ENCODE measurements around the gene ANGEL1. TPM values are rescaled to one million over a fixed set of nuclear protein-coding genes. Genes with fewer than 3 reads are reported as not detected.

ANGEL1 gene
- total RNA-seq, 5 donors from 2014 or later (not counting 1 experiment from before 2014, with no cell fraction given), result 15.4 to 33.7 (median 28.3) TPM

DNA sequence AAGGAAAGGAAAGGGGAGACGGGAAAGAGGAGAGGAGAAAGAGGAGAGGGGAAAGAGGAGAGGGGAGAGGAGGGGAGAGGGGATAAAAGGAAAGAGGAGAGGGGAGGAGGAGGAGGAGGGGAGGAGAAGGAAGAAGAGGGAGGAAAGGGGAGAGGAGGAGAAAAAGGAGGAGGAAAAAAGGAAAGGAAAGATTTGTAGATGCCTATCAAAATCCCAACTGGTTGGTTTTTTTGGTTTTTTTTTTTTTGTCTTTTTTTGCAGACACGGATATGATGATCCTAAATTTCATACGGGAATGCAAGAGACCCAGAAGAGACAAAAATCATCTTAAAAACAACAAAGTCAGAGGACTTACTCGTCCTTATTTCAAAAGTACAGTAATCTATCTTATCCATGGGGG, 19.4 kb downstream of the ANGEL1 start:
- Histone ChIP-seq H3K27ac (ENCODE audit: low read length) (no peak overlapping the region), H3K4me3 (ENCODE audit: control insufficient read depth in 1 of 2, extremely low read depth in 1 of 2, low read length in 1 of 2) (no peak overlapping the region), H3K27me3 (replicated peaks in 1 of 2; ENCODE audit: control insufficient read depth in 2 of 2, extremely low read depth in 1 of 2, insufficient read depth in 2 of 2, low read length in 1 of 2) (no peaks in the 10 kb centered on the region), H3K4me1 (ENCODE audit: control insufficient read depth in 1 of 2, extremely low read depth in 1 of 2, insufficient read depth in 2 of 2, low read length in 2 of 2) (no peaks in the 10 kb centered on the region), H3K36me3 (ENCODE audit: control insufficient read depth in 2 of 2, extremely low read depth in 1 of 2, insufficient read depth in 1 of 2, low read length in 1 of 2) (peaks cover 12 to 50% of the 10 kb centered on the region in 2 donors), H3K9me3 (no peaks in the 10 kb centered on the region)
- Mint-ChIP-seq H3K36me3 (peaks cover 56% of the 10 kb centered on the region), H3K4me1 (peaks cover 0 to 3% (median 0%) of the 10 kb centered on the region in 3 donors), H3K27me3 (no peaks in the 10 kb centered on the region), H3K4me3 (no peak overlapping the region), H3K27ac (no peak overlapping the region), H3K9me3 (no peaks in the 10 kb centered on the region)
- DNase-seq (no peak), ATAC-seq (replicated peaks in 1 of 4) (no peak)
- 71% methylated on average over 3 of the region's 4 CpGs for WGBS (ENCODE audit: insufficient coverage)
- POLR2A ChIA-PET, result no interaction called here
- CTCF ChIA-PET, result no interaction called here

DNA sequence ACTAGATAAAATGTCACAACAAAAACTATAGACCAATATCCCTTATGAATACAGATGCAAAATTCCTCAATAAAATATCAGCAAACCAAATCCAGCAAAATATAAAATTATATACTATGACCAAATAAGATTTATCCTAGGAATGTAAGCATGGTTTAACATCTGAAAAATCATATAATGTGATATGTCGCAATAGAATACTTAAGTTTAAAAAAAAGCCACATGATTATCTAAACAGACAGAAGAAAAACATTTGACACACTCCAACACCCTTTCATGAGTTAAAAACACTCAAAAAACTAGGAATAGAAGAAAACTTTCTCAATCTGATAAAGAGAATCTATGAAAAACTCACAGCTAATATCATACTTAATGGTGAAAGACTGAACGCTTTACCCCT, 20.3 kb downstream of the ANGEL1 start:
- no CpG with 5 or more reads among the region's 2 CpGs for WGBS (ENCODE audit: insufficient coverage)
- Mint-ChIP-seq H3K4me3 (no peak overlapping the region), H3K4me1 (peaks cover 0 to 3% (median 0%) of the 10 kb centered on the region in 3 donors), H3K36me3 (peaks cover 54% of the 10 kb centered on the region), H3K27ac (no peak overlapping the region), H3K9me3 (no peaks in the 10 kb centered on the region), H3K27me3 (no peaks in the 10 kb centered on the region)
- no peaks in the 10 kb centered on the region for H3K9me3 ChIP-seq
- no peaks in the 10 kb centered on the region for H3K27me3 ChIP-seq (replicated peaks in 1 of 2; ENCODE audit: control insufficient read depth in 2 of 2, extremely low read depth in 1 of 2, insufficient read depth in 2 of 2, low read length in 1 of 2)
- CTCF ChIA-PET, result no interaction called here
- no peak overlapping the region for H3K27ac ChIP-seq (ENCODE audit: low read length)
- H3K4me3 ChIP-seq (ENCODE audit: control insufficient read depth in 1 of 2, extremely low read depth in 1 of 2, low read length in 1 of 2), result no peak overlapping the region
- ATAC-seq (replicated peaks in 1 of 4) (no peak), DNase-seq (no peak)
- POLR2A ChIA-PET, result no interaction called here
- H3K36me3 ChIP-seq (ENCODE audit: control insufficient read depth in 2 of 2, extremely low read depth in 1 of 2, insufficient read depth in 1 of 2, low read length in 1 of 2), result peaks cover 21 to 50% of the 10 kb centered on the region in 2 donors
- no peaks in the 10 kb centered on the region for H3K4me1 ChIP-seq (ENCODE audit: control insufficient read depth in 1 of 2, extremely low read depth in 1 of 2, insufficient read depth in 2 of 2, low read length in 2 of 2)

DNA sequence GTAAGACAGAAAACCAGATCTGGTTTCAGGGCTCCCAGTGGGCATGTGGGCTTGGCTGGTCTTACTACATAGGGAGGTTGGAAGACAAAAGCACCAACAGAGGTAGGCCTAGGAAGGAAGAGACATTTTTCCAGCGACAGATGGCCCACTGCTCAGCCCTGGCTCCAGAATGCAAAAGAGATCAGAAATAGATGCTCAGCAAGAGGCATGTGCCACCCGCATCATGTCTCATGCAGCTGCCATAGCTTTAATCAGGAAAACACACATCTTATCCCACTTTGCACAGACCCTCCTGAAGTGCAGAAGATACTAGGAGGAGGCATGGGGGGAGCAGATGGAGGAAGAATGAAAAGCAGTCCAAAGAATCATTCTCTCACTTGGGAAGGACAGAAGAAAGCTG, 26.1 kb downstream of the ANGEL1 start:
- H3K36me3 Mint-ChIP-seq, result peaks cover 36% of the 10 kb centered on the region
- ChIA-PET POLR2A (no interaction called here), CTCF (interaction anchor here in 1 of 2 donors (0.6 kb wide), 2 partner anchors 358 to 788 kb away, joined by 4 to 7 read pairs; no protein-coding TSS in a partner anchor)
- Histone ChIP-seq H3K27me3 (replicated peaks in 1 of 2; ENCODE audit: control insufficient read depth in 2 of 2, extremely low read depth in 1 of 2, insufficient read depth in 2 of 2, low read length in 1 of 2) (no peaks in the 10 kb centered on the region), H3K4me1 (ENCODE audit: control insufficient read depth in 1 of 2, extremely low read depth in 1 of 2, insufficient read depth in 2 of 2, low read length in 2 of 2) (peaks cover 0 to 4% of the 10 kb centered on the region in 2 experiments), H3K27ac (ENCODE audit: low read length) (no peak overlapping the region), H3K36me3 (ENCODE audit: control insufficient read depth in 2 of 2, extremely low read depth in 1 of 2, insufficient read depth in 1 of 2, low read length in 1 of 2) (peaks cover 25 to 54% of the 10 kb centered on the region in 2 donors), H3K9me3 (no peaks in the 10 kb centered on the region), H3K4me3 (ENCODE audit: control insufficient read depth in 1 of 2, extremely low read depth in 1 of 2, low read length in 1 of 2) (no peak overlapping the region)
- ATAC-seq (replicated peaks in 1 of 4) (no peak), DNase-seq (no peak)
- peak overlapping the region in 1 of 2 donors; percentile 23 for H3K27ac Mint-ChIP-seq
- H3K4me3 Mint-ChIP-seq, result no peak overlapping the region
- H3K4me1 Mint-ChIP-seq, result peaks cover 17 to 26% (median 24%) of the 10 kb centered on the region in 3 donors
- H3K9me3 Mint-ChIP-seq, result no peaks in the 10 kb centered on the region
- no peaks in the 10 kb centered on the region for H3K27me3 Mint-ChIP-seq
- no CpG with 5 or more reads among the region's 2 CpGs for WGBS (ENCODE audit: insufficient coverage)

GRCh38 chr14:76784881-76785280, 27.8 kb downstream of the ANGEL1 start:
- Mint-ChIP-seq H3K36me3 (peaks cover 29% of the 10 kb centered on the region), H3K27me3 (no peaks in the 10 kb centered on the region), H3K27ac (peak overlapping the region; percentile 20 to 24), H3K4me3 (no peak overlapping the region), H3K9me3 (no peaks in the 10 kb centered on the region), H3K4me1 (peaks cover 17 to 29% (median 26%) of the 10 kb centered on the region in 3 donors)
- CTCF ChIA-PET, result interaction anchor here (0.5 to 4.0 kb wide), 7 partner anchors 18 to 75 kb away, joined by 3 to 27 read pairs (median 3); no protein-coding TSS in a partner anchor
- Histone ChIP-seq H3K27ac (ENCODE audit: low read length) (no peak overlapping the region), H3K36me3 (ENCODE audit: control insufficient read depth in 2 of 2, extremely low read depth in 1 of 2, insufficient read depth in 1 of 2, low read length in 1 of 2) (peaks cover 25 to 41% of the 10 kb centered on the region in 2 donors), H3K9me3 (no peaks in the 10 kb centered on the region), H3K4me3 (ENCODE audit: control insufficient read depth in 1 of 2, extremely low read depth in 1 of 2, low read length in 1 of 2) (no peak overlapping the region), H3K27me3 (replicated peaks in 1 of 2; ENCODE audit: control insufficient read depth in 2 of 2, extremely low read depth in 1 of 2, insufficient read depth in 2 of 2, low read length in 1 of 2) (no peaks in the 10 kb centered on the region), H3K4me1 (ENCODE audit: control insufficient read depth in 1 of 2, extremely low read depth in 1 of 2, insufficient read depth in 2 of 2, low read length in 2 of 2) (peaks cover 0 to 4% of the 10 kb centered on the region in 2 experiments)
- DNase-seq (peak; percentile 20 to 70 (median 45)), ATAC-seq (replicated peaks in 1 of 4) (peak; percentile 76 to 98 (median 84))
- POLR2A ChIA-PET, result no interaction called here
- WGBS (ENCODE audit: insufficient coverage), result no CpG with 5 or more reads among the region's 2 CpGs

GRCh38 chr14:76784266-76784874, 28.3 kb downstream of the ANGEL1 start:
- H3K27me3 ChIP-seq (replicated peaks in 1 of 2; ENCODE audit: control insufficient read depth in 2 of 2, extremely low read depth in 1 of 2, insufficient read depth in 2 of 2, low read length in 1 of 2), result no peaks in the 10 kb centered on the region
- POLR2A ChIA-PET, result no interaction called here
- CTCF ChIA-PET, result interaction anchor here (0.6 to 4.0 kb wide), 5 partner anchors 27 to 75 kb away, joined by 3 to 27 read pairs (median 4); no protein-coding TSS in a partner anchor
- H3K9me3 Mint-ChIP-seq, result no peaks in the 10 kb centered on the region
- H3K27me3 Mint-ChIP-seq, result no peaks in the 10 kb centered on the region
- H3K4me1 Mint-ChIP-seq, result peaks cover 17 to 29% (median 26%) of the 10 kb centered on the region in 3 donors
- peak overlapping the region; percentile 23 to 24 for H3K27ac Mint-ChIP-seq
- peaks cover 25 to 38% of the 10 kb centered on the region in 2 donors for H3K36me3 ChIP-seq (ENCODE audit: control insufficient read depth in 2 of 2, extremely low read depth in 1 of 2, insufficient read depth in 1 of 2, low read length in 1 of 2)
- peaks cover 0 to 4% of the 10 kb centered on the region in 2 experiments for H3K4me1 ChIP-seq (ENCODE audit: control insufficient read depth in 1 of 2, extremely low read depth in 1 of 2, insufficient read depth in 2 of 2, low read length in 2 of 2)
- H3K4me3 Mint-ChIP-seq, result no peak overlapping the region
- no peak overlapping the region for H3K4me3 ChIP-seq (ENCODE audit: control insufficient read depth in 1 of 2, extremely low read depth in 1 of 2, low read length in 1 of 2)
- ATAC-seq (replicated peaks in 1 of 4) (no peak), DNase-seq (no peak)
- H3K36me3 Mint-ChIP-seq, result peaks cover 28% of the 10 kb centered on the region
- WGBS (ENCODE audit: insufficient coverage), result 94% methylated on average over 3 of the region's 6 CpGs
- H3K9me3 ChIP-seq, result no peaks in the 10 kb centered on the region
- H3K27ac ChIP-seq (ENCODE audit: low read length), result no peak overlapping the region

- ATAC-seq (replicated peaks in 1 of 4), result no peak
- peaks cover 23% of the 10 kb centered on the region for H3K36me3 Mint-ChIP-seq
- peaks cover 16 to 24% of the 10 kb centered on the region in 2 donors for H3K36me3 ChIP-seq (ENCODE audit: control insufficient read depth in 2 of 2, extremely low read depth in 1 of 2, insufficient read depth in 1 of 2, low read length in 1 of 2)
These were observed 29.7 kb downstream of the ANGEL1 start for GRCh38 chr14:76782885-76783566.

More at GRCh38 chr14:76782885-76783566, 29.7 kb downstream of the ANGEL1 start:
- 39% methylated on average over 6 of the region's 9 CpGs for WGBS (ENCODE audit: insufficient coverage)
- Histone ChIP-seq H3K27ac (ENCODE audit: low read length) (peak overlapping the region; percentile 18), H3K4me3 (ENCODE audit: control insufficient read depth in 1 of 2, extremely low read depth in 1 of 2, low read length in 1 of 2) (no peak overlapping the region), H3K27me3 (replicated peaks in 1 of 2; ENCODE audit: control insufficient read depth in 2 of 2, extremely low read depth in 1 of 2, insufficient read depth in 2 of 2, low read length in 1 of 2) (no peaks in the 10 kb centered on the region), H3K9me3 (no peaks in the 10 kb centered on the region), H3K4me1 (ENCODE audit: control insufficient read depth in 1 of 2, extremely low read depth in 1 of 2, insufficient read depth in 2 of 2, low read length in 2 of 2) (peaks cover 0 to 4% of the 10 kb centered on the region in 2 experiments)
- Mint-ChIP-seq H3K27me3 (no peaks in the 10 kb centered on the region), H3K4me3 (peak overlapping the region; percentile 29 to 53 (median 48)), H3K9me3 (no peaks in the 10 kb centered on the region), H3K27ac (peak overlapping the region; percentile 86 to 94), H3K4me1 (peaks cover 17 to 29% (median 26%) of the 10 kb centered on the region in 3 donors)
- POLR2A ChIA-PET, result interaction anchor here in 1 of 2 donors (0.7 kb wide), 1 partner anchor 15 kb away, joined by 7 read pairs; no protein-coding TSS in a partner anchor
- peak in 1 of 35 experiments; percentile 12 for DNase-seq
- CTCF ChIA-PET, result interaction anchor here (1.1 to 4.0 kb wide), 2 partner anchors 66 to 73 kb away, joined by 5 to 27 read pairs; no protein-coding TSS in a partner anchor
